Measurements from ENCODE around the gene GGNBP2. TPM values are rescaled to one million over a fixed set of nuclear protein-coding genes. Genes with fewer than 3 reads are reported as not detected.

GGNBP2 gene
- total RNA-seq, 1 donor from 2014 or later, result 71.2 TPM

- TF ChIP-seq CTCF (IDR thresholded peaks at IDR 0.05; ENCODE audit: unreplicated experiment), result no peak
- H3K4me3 Mint-ChIP-seq, result no peak overlapping the region
- no peak for DNase-seq (ENCODE audit: low spot score in 2 of 2, unreplicated experiment in 2 of 2)
- H3K36me3 Mint-ChIP-seq, result peaks cover 1% of the 10 kb centered on the region
- H3K9me3 Mint-ChIP-seq, result no peaks in the 10 kb centered on the region
- H3K4me1 Mint-ChIP-seq, result no peaks in the 10 kb centered on the region
- peaks cover 2% of the 10 kb centered on the region for H3K27me3 Mint-ChIP-seq (ENCODE audit: low read depth)
- no peak overlapping the region for H3K27ac Mint-ChIP-seq
These were observed 67.6 kb downstream of the GGNBP2 start for GRCh38 chr17:36612323-36612722.

DNA sequence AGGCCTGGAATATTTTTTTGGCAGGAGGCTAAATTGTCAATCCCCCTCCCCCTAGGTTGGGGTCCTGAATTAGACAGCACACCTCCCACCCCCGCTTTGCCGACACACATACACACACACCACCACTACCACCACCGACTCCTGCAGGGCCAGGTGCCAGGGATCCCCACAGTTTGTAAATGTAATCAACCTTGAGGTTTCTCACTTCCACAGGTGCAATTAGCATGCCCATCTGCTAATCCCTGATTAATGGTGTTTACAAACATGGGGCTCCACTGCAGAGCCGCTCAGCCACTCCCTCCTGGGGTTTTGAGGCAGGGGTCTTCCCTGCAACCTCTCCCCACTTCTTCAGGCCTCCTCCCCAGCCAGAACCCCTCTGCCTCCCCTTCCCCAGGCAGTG lies 68.4 kb downstream of the GGNBP2 start:
- no peak overlapping the region for H3K27ac Mint-ChIP-seq
- no peaks in the 10 kb centered on the region for H3K4me1 Mint-ChIP-seq
- no peak for DNase-seq (ENCODE audit: low spot score in 2 of 2, unreplicated experiment in 2 of 2)
- no peak overlapping the region for H3K4me3 Mint-ChIP-seq
- TF ChIP-seq CTCF (IDR thresholded peaks at IDR 0.05; ENCODE audit: unreplicated experiment), result no peak
- H3K9me3 Mint-ChIP-seq, result no peaks in the 10 kb centered on the region
- peaks cover 4% of the 10 kb centered on the region for H3K27me3 Mint-ChIP-seq (ENCODE audit: low read depth)
- no peaks in the 10 kb centered on the region for H3K36me3 Mint-ChIP-seq

DNA sequence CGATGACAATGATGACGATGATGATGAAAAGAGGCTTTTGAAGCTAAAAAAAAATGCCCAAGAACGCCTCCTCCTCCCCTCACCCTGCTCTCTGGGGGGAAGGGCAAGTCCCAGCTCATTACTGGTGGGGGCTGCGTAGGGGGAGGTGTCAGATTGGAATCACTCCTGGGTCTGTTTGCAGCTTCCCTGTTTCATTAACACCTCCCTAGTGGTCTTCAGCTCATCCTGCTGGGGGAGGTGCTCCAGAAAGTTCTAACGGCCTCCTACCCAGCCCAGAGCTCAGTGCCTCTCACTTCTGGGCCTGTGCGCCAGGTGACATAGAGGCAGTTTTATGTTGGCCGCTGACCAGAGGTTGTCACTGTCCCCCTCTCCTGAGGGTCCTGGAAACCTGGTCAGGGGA lies 69.4 kb downstream of the GGNBP2 start:
- no peak overlapping the region for H3K4me3 Mint-ChIP-seq
- H3K27ac Mint-ChIP-seq, result no peak overlapping the region
- H3K27me3 Mint-ChIP-seq (ENCODE audit: low read depth), result peaks cover 4% of the 10 kb centered on the region
- H3K36me3 Mint-ChIP-seq, result no peaks in the 10 kb centered on the region
- DNase-seq (ENCODE audit: low spot score in 2 of 2, unreplicated experiment in 2 of 2), result no peak
- no peaks in the 10 kb centered on the region for H3K4me1 Mint-ChIP-seq
- no peak for TF ChIP-seq CTCF (IDR thresholded peaks at IDR 0.05; ENCODE audit: unreplicated experiment)
- no peaks in the 10 kb centered on the region for H3K9me3 Mint-ChIP-seq

DNA sequence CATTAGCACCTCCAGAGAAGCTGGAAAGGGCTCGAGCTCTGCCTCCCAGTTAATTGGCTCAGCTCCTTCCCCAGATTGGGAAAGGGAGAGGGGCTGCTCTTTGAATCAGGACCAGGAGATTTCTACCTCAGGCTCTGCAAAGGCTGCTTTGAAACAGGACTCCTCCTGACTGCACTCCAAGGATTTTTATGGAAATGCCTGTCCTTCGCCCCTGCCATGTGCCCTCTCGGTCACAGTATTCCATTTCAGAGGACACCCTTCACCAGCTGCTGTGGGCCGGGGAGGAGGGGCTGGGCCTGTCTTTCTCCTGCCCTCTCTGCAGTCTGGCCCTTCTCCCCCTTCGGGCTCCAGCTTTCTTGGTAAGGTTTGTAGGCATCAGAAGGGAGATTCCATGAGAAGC lies 70.2 kb downstream of the GGNBP2 start:
- H3K4me3 Mint-ChIP-seq, result no peak overlapping the region
- TF ChIP-seq CTCF (IDR thresholded peaks at IDR 0.05; ENCODE audit: unreplicated experiment), result no peak
- H3K27me3 Mint-ChIP-seq (ENCODE audit: low read depth), result peaks cover 4% of the 10 kb centered on the region
- DNase-seq (ENCODE audit: low spot score in 2 of 2, unreplicated experiment in 2 of 2), result no peak
- no peak overlapping the region for H3K27ac Mint-ChIP-seq
- H3K36me3 Mint-ChIP-seq, result no peaks in the 10 kb centered on the region
- H3K9me3 Mint-ChIP-seq, result no peaks in the 10 kb centered on the region
- H3K4me1 Mint-ChIP-seq, result no peaks in the 10 kb centered on the region

- Mint-ChIP-seq H3K27ac (no peak overlapping the region), H3K27me3 (ENCODE audit: low read depth) (peaks cover 4% of the 10 kb centered on the region), H3K4me1 (no peaks in the 10 kb centered on the region), H3K9me3 (no peaks in the 10 kb centered on the region), H3K4me3 (no peak overlapping the region), H3K36me3 (no peaks in the 10 kb centered on the region)
- TF ChIP-seq CTCF (IDR thresholded peaks at IDR 0.05; ENCODE audit: unreplicated experiment), result no peak
- no peak for DNase-seq (ENCODE audit: low spot score in 2 of 2, unreplicated experiment in 2 of 2)
These were observed 71.6 kb downstream of the GGNBP2 start for GRCh38 chr17:36616061-36617029.
